ENCODE measurements around the gene FPR1.

FPR1 gene

DNA sequence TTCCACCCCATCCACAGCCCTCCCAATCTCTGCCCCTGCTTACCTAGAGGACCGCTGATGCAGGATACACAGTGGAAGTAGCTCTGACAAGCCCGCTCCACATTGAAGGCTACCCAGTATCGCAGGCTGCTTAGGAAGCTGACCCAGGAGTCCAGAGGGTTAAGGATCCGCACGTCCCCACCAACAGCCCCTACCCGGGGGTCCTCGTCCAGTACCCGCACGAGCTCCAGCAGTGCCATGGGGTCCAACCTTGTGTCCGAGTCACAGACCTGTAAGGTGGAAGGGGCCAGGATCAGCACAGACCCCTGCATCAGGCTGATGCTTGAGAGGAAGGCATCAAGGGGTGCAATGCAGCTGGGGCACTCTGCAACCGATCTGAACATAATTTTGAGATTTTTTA, 34.8 kb downstream of the FPR1 start:
- Histone ChIP-seq H3K79me2 (ENCODE audit: insufficient read depth, low read length) (no peaks in the 10 kb centered on the region), H3K9ac (ENCODE audit: low read length) (no peak overlapping the region), H4K20me1 (ENCODE audit: insufficient read depth, low read length) (no peaks in the 10 kb centered on the region), H3K4me2 (ENCODE audit: low read length) (no peak overlapping the region), H3K4me3 (ENCODE audit: low read depth, low read length, poor library complexity, severe bottlenecking) (no peak overlapping the region), H3K36me3 (ENCODE audit: insufficient read depth, low read length) (no peaks in the 10 kb centered on the region), H3K27me3 (ENCODE audit: insufficient read depth, low read length) (no peaks in the 10 kb centered on the region), H2AFZ (ENCODE audit: low read length) (no peak overlapping the region), H3K9me2 (ENCODE audit: low read depth, low read length) (no peaks in the 10 kb centered on the region), H3F3A (ENCODE audit: insufficient read depth, low read length) (no peaks in the 10 kb centered on the region), H3K9me3 (ENCODE audit: low read length) (no peaks in the 10 kb centered on the region), H3K4me1 (ENCODE audit: insufficient read depth, low read length, severe bottlenecking) (no peaks in the 10 kb centered on the region), H3K27ac (ENCODE audit: low read depth, low read length, poor library complexity, severe bottlenecking) (no peak overlapping the region)
- no peak for TF ChIP-seq EZH2 (IDR thresholded peaks at IDR 0.05; ENCODE audit: borderline replicate concordance, low read length)
- TF ChIP-seq, protein P1, sequence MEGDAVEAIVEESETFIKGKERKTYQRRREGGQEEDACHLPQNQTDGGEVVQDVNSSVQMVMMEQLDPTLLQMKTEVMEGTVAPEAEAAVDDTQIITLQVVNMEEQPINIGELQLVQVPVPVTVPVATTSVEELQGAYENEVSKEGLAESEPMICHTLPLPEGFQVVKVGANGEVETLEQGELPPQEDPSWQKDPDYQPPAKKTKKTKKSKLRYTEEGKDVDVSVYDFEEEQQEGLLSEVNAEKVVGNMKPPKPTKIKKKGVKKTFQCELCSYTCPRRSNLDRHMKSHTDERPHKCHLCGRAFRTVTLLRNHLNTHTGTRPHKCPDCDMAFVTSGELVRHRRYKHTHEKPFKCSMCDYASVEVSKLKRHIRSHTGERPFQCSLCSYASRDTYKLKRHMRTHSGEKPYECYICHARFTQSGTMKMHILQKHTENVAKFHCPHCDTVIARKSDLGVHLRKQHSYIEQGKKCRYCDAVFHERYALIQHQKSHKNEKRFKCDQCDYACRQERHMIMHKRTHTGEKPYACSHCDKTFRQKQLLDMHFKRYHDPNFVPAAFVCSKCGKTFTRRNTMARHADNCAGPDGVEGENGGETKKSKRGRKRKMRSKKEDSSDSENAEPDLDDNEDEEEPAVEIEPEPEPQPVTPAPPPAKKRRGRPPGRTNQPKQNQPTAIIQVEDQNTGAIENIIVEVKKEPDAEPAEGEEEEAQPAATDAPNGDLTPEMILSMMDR (IDR thresholded peaks at IDR 0.05; ENCODE audit: low read length), result no peak

DNA sequence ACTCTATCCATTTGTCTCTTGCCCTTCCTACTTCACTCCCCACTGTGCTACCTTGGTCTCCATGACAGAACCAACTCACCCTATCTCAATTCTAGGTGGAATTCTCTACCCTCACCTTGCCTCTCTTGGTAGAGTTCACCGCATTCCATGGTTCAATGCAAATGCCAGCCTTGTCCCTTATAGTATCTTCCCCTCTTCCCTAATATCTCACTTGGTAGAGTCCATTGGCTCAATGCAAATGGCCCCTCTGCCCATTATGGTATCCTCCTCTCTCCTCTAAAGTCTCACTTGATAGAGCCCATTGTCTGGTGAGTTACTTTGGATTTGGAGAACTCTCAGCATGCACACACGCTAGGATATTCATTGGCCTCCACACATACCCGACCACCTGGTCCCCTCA, 35.8 kb downstream of the FPR1 start:
- H3K27me3 ChIP-seq (ENCODE audit: insufficient read depth, low read length), result no peaks in the 10 kb centered on the region
- TF ChIP-seq, protein P1 (IDR thresholded peaks at IDR 0.05; ENCODE audit: low read length), result no peak
- no peak for TF ChIP-seq EZH2 (IDR thresholded peaks at IDR 0.05; ENCODE audit: borderline replicate concordance, low read length)
- H3K4me3 ChIP-seq (ENCODE audit: low read depth, low read length, poor library complexity, severe bottlenecking), result no peak overlapping the region
- no peaks in the 10 kb centered on the region for H3K79me2 ChIP-seq (ENCODE audit: insufficient read depth, low read length)
- no peaks in the 10 kb centered on the region for H3K9me2 ChIP-seq (ENCODE audit: low read depth, low read length)
- no peak overlapping the region for H3K27ac ChIP-seq (ENCODE audit: low read depth, low read length, poor library complexity, severe bottlenecking)
- no peak overlapping the region for H3K4me2 ChIP-seq (ENCODE audit: low read length)
- H3K4me1 ChIP-seq (ENCODE audit: insufficient read depth, low read length, severe bottlenecking), result no peaks in the 10 kb centered on the region
- no peaks in the 10 kb centered on the region for H3F3A ChIP-seq (ENCODE audit: insufficient read depth, low read length)
- H2AFZ ChIP-seq (ENCODE audit: low read length), result no peak overlapping the region
- no peak overlapping the region for H3K9ac ChIP-seq (ENCODE audit: low read length)
- H4K20me1 ChIP-seq (ENCODE audit: insufficient read depth, low read length), result no peaks in the 10 kb centered on the region
- H3K36me3 ChIP-seq (ENCODE audit: insufficient read depth, low read length), result no peaks in the 10 kb centered on the region
- H3K9me3 ChIP-seq (ENCODE audit: low read length), result no peaks in the 10 kb centered on the region

DNA sequence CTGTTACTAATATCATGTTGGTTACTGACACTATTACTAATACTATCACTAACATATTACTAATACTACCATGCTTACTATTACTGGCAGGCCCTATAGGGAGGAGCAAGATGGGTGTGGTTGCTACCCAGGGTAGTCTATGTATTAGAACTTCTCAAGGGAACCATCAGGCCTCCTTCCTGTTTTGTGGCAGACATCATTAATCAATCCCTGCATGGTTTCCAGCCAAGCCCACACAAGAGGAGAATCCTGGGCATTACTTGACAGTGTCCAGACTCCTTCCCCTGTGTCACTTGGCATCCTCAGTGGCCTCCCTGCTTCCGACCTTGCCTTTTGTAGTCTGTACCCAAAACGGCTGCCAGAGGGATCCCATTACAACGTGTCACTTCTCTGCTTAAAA, 36.8 kb downstream of the FPR1 start:
- Histone ChIP-seq H3K36me3 (ENCODE audit: insufficient read depth, low read length) (no peaks in the 10 kb centered on the region), H3K9me3 (ENCODE audit: low read length) (no peaks in the 10 kb centered on the region), H3K4me2 (ENCODE audit: low read length) (no peak overlapping the region), H3F3A (ENCODE audit: insufficient read depth, low read length) (no peaks in the 10 kb centered on the region), H3K9me2 (ENCODE audit: low read depth, low read length) (no peaks in the 10 kb centered on the region), H4K20me1 (ENCODE audit: insufficient read depth, low read length) (no peaks in the 10 kb centered on the region), H3K27ac (ENCODE audit: low read depth, low read length, poor library complexity, severe bottlenecking) (no peak overlapping the region), H3K79me2 (ENCODE audit: insufficient read depth, low read length) (no peaks in the 10 kb centered on the region), H2AFZ (ENCODE audit: low read length) (no peak overlapping the region), H3K4me1 (ENCODE audit: insufficient read depth, low read length, severe bottlenecking) (no peaks in the 10 kb centered on the region), H3K9ac (ENCODE audit: low read length) (no peak overlapping the region), H3K27me3 (ENCODE audit: insufficient read depth, low read length) (no peaks in the 10 kb centered on the region), H3K4me3 (ENCODE audit: low read depth, low read length, poor library complexity, severe bottlenecking) (no peak overlapping the region)
- TF ChIP-seq, protein P1 (IDR thresholded peaks at IDR 0.05; ENCODE audit: low read length), result no peak
- no peak for TF ChIP-seq EZH2 (IDR thresholded peaks at IDR 0.05; ENCODE audit: borderline replicate concordance, low read length)
